Hippocampal formation (tissue), 2 donors: Measurements from ENCODE around the gene ENOX2.
"Not testable (repeated sequence)": the region's sequence is repeated elsewhere in the genome, so short reads cannot be mapped to it uniquely, and the experiment has no call there.

Experiments used
- DNase-seq, 2 donors: peaks; one replicate each; lab custom pipeline; 2025; lab: John Stamatoyannopoulos, UW

Gene ENOX2, protein sequence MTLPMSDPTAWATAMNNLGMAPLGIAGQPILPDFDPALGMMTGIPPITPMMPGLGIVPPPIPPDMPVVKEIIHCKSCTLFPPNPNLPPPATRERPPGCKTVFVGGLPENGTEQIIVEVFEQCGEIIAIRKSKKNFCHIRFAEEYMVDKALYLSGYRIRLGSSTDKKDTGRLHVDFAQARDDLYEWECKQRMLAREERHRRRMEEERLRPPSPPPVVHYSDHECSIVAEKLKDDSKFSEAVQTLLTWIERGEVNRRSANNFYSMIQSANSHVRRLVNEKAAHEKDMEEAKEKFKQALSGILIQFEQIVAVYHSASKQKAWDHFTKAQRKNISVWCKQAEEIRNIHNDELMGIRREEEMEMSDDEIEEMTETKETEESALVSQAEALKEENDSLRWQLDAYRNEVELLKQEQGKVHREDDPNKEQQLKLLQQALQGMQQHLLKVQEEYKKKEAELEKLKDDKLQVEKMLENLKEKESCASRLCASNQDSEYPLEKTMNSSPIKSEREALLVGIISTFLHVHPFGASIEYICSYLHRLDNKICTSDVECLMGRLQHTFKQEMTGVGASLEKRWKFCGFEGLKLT

DNA sequence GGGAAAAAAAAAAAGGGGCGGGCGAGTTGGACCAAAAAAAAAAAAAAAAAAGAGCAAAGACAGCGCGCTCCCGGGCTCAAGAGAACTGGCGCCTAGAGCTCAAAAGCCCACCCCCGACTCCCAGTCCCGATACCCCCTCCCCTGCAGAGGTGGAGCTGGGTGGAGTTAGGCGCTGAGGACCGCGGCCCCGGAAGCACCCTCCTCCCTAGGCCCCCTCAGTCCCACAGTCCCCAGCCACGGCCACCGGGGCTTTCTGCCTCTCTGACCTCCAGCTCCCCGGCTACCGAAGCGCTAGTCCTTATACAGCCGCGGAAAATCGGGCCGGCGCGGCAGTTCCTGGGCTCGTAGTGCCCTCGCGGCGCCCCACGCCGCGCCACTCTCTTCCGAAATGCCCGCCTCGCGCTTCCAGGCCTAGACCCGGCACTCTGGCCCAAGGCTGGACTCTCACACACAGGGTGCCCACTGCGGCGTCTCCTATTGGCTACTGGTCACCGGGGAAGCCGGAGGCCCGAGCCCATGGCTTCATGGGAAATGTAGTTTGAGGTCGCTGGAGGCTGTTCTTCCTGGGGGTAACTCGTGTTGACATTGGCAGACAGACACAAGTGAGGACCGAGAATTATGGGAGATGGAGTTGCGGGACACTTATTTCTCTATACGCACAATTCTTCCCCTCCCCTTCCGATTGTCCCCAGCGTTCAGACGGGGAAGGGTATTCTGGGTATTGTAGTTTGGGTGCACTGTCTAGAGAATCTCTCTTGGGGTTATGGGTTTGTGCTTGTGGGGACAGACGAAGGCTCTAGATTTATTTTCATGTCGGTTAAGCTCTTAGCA, at the start of gene ENOX2:
Gene ENOX2, minus strand, starts transcription at position 427 of the 831 bp plus-strand sequence. CDS start 199,993 bp downstream, outside the sequence.
- DNase-seq = peak; percentile 90 to 95

DNA sequence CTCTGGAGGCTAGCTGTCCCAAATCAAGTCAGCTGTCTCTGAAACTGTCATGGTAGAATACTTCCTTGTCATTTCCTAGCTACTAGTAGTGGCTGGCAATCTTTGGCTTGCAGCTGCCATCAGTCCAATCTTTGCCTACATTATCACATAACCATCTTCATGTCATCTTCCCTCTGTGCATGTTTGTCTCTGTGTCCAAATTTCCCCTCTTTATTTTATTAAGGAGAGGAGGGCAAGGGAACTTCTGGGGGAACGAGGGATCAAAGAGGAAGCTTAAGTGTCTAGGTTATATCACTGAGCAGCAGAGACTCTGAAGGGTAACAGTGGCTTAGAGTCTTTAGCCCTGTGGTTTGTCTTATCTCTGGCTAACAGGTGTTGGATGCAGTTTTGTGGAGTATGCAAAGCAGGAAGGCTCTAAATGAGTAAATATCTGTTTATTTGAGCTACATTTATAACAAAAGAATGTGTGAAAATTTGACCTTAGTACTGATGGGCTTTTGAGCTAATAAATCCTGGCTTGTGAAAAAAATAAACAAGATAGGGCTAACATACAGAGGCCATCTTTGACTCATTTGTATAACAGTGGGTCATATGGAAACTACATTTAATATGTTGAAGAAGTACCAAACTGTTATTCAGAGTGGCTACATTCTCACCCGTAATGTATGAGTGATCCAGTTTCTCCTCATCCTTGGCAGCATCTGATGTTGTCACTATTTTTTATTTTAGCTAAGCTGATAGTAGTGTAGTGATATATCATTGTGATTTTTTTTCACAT, 49.4 kb upstream of the ENOX2 start:
- DNase-seq = no peak

DNA sequence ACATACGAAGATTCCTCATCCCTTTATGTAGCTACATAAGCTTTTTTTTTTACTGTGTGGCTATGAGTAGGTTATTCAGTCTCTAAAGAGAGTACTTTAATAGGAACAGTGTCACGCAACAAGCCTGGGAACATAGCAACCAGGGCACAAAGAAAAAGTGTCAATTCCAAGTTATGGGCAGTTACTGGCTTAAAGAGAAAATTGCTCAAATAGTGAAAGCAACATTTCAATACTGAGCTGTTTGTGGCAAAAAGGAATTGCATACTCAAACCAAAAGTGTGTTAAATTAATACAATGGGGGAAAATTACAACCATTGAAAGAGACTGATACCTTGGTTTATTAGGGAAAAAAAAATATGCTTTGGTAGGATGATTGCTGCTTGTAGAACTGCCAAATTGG, 41.2 kb upstream of the ENOX2 start:
- no peak for DNase-seq

DNA sequence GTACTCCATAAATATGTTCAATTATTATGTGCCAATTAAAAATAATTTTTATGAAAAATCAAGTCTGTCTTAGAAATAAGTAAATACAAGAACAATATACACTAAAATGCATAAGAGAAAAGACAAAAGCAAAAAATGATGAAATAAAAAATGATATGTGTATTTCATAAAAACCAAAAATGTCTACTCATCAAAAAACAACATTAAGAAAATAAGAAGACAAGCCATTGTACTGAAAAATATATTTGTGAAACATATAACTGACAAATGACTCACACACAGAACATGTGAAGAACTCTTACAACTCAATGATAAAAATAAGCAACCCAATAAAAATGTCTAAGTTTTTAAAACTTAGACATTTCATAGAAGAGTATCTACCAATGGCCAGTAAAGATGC, 34.1 kb upstream of the ENOX2 start:
- no peak for DNase-seq

DNA sequence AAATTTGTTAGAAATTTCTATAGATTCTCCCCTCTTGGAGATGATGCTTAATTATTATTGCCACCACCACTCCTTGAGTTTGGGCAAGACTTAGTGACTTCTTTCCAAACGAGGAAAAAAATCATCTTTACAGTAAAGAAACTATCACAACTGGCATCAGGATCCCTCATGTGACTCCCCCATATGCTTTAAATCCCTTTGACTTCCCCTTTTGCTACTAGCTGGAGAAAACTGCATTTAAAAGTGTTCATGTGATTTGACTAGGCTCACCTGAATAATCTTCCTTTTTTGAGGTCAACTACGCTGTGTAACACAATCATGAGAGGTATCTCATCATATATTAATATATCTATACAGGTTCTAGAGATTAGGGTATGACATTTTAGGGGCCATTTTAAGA, 30.3 kb upstream of the ENOX2 start:
- no peak for DNase-seq

DNA sequence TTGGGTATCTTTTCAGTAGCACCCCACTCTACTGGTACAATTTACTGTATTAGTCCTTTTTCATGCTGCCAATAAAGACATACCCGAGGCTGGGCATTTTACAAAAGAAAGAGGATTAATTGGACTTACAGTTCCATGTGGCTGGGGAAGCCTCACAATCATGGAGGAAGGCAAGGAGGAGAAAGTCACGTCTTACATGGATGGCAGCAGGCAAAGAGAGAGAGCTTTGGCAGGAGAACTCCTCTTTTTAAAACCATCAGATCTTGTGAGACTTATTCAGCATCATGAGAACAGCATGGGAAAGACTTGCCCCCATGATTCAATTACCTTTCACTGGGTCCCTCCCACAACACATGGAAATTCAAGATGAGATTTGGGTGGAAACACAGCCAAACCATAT, 17.4 kb upstream of the ENOX2 start:
- not testable (repeated sequence) for DNase-seq

DNA sequence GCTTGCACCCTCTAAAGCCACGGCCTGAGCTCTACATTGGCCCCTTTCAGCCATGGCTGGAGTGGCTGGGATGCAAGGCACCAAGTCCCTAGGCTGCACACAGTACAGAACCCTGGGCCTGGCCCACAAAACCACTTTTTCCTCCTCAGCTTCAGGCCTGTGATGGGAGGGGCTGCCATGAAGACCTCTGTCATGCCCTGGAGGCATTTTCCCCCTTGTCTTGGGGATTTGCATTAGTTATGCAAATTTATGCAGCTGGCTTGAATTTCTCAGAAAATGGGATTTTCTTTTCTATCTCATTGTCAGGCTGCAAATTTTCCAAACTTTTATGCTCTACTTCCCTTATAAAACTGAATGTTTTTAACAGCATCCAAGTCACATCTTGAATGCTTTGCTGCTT, 16.7 kb upstream of the ENOX2 start:
- DNase-seq = not testable (repeated sequence)

DNA sequence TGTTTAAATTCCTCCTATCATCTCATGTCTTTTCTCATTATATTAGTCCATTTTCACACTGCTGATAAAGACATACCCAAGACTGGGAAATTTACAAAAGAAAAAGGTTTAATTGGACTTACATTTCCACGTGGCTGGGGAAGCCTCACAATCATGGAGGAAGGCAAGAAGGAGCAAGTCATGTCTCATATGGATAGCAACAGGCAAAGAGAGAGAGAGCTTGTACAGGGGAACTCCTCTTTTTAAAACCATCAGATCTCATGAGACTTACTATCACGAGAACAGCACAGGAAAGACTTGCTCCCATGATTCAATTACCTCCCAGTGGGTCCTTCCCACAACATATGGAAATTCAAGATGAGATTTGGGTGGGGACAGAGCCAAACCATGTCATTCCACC, 15.5 kb upstream of the ENOX2 start:
- not testable (repeated sequence) for DNase-seq

DNA sequence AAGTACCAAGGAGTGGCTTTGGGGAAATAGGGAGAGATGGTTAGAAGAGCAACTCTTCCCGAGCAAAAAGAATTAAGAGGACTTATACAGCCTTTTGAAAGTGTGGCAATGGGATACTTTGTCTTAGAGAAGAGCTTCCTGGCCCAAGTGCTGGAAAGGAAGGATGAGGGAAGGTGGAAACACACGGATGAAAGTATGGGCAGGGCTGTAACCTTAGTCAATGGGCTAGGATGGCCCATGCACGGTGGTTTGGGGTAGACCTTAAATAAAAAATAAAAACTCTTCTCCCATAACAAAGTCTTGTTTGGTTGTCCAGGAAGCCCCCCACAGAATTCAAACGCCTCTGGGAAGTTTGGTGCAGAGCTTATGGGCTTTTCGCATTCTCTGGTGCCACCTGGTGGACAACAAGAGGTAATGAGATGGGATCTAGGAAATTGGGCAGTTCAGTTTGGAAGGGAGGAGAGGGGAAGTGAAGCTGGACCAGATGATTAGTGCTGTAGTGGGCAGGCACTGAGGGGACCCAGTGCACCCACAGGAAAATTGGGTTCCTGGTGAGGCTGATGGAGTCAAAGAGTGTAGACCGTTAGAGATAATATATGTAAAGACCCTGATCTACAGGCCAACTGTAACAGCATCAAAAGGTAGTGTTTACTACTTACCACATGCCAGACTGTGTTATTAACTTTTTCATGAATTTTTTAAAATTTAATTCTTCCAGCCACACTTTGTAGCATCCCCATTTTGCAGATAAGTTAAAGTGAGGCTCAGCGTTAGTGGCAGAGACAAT, 13.8 kb upstream of the ENOX2 start:
- peak; percentile 2 to 4 for DNase-seq

DNA sequence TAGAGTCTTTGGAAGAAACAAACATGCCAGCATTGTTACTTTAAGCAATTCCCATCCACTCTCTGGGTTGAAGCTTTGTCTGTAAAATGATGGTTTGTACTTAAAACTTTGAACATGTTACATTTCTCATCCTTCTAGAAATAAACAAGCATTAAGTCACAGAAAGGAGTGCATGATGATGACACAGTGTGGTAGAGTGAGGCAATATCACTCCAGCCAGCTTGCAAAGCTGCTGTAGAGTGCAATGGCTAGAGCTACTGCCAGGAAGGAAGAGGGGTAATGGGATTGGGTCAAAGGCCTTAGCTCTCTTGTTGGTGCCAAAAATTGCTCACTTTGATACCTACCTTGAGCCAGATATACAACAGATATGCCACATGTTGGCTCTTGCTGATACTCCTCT, 12.3 kb upstream of the ENOX2 start:
- DNase-seq = no peak

DNA sequence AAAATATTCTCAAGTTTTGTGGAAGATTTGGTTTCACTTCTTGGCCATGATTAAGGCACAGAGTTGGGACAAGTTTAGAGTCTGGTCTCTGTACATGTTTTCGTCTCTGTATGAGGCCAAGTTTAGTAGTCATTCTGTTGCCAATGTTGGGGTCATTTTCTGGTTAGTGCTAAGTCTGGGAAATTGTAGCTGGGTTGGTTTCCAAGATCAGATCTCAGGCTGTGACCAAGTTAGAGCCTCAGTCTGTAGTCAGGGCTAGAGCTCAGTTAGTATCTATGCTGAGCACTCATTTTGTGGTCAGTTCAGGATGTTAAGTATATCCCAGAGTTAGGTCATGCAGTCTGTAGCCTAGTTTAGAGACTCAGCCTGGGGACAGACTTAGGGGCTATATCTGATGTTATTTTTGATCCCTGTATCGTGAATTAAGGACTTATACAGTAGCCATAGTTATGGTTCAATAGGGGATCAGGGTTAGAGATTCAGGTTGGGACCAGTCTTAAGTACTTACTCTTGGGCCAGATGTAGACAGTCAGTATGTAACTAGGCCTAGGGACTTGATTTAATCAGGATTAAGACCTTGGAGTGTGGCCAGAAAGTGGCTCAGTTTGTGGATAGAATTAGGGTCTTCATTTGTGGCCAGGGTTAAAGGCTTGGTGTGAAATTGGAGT, 6.6 kb upstream of the ENOX2 start:
- DNase-seq = no peak

DNA sequence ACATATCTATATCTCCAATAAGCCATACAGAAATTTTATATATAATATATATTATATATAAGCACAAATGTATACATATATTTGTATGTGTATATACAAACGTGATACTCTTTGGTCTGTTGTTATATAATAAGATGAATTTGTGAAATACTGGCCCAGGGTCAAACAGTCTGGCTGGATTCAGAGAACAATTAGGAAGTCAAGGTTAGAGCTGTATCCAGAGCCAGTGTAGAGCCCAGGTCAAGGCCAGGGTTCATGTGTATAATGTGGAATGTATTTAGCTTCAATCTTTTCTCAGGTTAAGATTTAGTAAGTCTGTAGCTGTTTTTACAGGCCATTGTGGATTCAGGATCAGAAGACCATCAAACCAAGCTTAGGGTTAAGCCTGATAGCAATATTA, 3.8 kb upstream of the ENOX2 start:
- DNase-seq = no peak

DNA sequence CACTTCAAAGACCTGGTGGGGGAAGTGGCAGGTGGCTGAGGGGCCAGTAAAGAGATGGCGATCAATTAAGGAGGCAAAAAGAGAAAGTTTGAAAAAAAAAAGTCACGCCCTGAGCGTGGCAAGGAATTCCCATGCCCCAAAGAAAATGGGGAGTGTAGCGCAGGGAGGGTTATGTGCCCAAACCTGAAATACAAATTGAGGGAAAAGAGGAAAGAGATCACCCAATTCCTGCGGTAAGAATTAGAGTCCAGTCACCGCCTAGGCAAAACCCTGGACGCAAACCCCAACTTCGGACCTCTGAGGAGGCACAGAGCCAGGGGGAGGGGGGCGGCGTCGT, 595 bp downstream of the ENOX2 start:
- DNase-seq = no peak

DNA sequence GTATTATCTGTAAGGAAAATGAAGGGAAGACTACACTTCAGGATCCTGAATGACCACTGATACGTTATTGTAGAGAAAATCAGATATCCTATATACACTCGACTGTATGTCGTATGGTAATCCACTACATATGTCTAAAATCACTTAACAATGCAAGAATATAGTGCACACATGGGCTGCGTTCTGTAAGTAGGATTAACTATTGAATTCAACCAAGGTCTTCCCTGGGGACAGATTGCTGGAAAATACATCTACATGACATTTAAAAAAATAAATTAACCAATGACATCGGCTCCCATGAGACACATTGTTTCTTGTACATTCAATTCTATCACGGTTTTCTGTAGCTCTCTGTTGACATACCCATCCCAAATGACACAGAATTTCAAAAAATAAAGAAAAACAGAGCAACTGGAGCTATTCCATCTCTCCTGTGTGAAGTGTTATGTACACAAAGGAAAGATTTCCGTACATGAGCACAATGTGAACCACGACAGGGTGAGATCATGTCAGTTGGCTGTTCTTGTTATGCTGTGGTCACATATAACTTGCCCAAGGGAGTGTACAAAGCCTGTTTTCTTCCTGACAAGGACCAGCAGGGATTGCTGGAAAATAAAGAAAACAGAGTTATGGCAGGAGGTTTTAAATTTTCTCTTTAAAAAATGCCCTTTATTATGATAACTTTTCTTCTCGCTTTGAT, 6.1 kb downstream of the ENOX2 start:
- no peak for DNase-seq

DNA sequence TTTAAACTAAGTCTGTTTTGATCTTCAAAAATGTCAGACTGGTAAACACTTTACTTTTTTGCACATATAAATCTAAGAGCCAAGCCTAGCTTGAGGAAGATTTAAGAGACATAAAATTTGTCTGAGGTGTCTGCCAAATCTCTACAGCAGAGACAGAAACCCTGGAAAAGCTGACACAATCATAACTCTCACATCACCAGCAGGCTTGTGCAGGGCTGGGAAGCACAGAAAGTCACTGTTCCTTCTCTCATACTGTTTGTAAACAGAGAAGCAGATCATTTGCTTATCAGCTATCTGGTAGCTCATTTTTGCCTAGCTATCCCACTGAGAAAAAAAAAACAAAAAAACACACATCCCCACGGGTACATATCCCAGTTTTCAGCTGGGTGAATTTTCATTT, 7.0 kb downstream of the ENOX2 start:
- peak in 1 of 2 donors; percentile 40 for DNase-seq

DNA sequence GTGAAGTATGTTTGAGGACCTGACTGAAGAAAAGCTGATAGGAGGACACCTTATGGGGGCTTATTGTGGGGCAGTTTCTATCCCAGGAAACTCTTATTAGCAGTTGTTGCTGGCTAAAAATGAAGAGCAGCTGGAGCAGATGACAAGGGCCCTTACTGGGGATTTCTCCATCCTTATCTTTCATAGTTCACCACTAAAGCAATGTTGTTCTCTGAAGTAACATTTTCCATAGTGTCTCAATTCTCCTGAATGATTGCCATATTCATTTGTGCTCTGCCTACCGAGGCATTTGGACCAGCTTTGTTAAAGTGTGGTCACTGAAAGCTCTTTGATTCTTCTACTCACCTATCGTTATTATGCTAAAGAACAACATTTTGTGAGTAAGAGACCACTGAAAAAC, 7.7 kb downstream of the ENOX2 start:
- no peak for DNase-seq

DNA sequence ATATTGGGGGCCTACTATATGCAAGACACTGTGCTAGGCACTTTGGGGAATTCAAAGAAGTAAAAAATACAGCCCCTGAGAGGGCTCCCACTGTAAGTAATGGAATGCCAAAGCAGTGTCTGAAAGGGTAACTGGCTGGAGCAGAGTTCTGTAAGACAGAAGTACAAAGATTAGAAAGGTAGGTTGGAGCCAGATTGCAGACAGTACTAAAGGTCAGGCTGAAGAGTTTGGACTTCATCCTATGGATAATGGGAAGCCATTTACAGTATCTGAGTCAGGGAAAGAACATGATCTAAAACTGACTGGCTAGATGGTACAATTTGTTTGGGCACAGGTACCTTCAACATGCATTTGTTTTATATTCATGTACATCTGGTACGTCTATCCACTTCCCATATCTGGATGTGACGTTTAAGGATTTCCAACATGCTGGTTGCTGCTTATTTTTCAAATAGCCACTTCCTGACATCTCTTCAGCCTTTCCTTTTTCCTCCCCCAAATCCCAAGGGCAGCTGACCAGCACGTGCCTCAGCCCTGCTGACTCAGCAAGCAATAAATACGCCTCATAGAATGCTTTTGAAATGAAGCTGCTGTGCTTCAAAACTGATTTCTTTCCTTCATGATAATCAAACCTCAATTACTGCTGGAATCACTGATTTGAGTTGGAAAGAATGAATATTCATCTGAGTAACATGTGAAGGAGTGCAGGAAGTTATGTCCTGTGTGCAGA, 9.5 kb downstream of the ENOX2 start:
- DNase-seq = no peak

DNA sequence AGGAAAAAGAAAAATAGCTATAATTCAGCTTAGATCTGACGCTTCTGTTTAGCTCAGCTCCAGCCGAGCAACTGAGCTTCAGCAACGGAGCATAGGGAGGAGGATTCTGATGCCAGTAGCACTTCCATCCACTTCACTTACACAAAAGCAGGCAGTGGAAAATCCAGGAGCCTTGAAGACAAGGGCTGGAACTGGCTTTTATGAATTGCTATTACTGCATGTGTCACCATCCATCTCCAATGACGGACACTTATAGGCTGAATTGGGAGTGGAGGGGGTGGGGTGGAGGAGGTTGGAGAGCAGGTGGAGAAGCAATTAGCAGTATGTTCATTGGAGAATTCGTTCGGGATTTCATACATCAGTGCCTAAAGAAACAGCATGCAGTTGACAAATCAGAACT, 15.6 kb downstream of the ENOX2 start:
- no peak for DNase-seq

DNA sequence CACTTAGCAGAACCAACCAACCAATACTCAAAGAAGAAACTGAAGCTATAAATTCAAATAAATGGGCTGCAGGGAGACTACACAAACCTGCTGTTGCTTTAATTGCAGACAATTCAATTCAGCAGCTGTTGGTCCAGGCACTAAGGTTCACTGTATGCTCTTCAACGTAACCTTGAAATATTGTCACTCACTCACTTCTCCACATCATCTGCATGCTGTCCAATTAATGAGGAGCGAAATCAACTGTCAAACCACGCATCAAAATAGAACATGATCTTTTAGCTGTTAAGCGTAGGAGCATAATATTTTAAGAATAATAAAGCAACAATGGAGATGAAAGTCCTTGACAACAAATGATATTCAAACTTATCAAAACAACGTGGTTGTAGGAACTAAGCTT, 17.0 kb downstream of the ENOX2 start:
- DNase-seq = no peak
